ENCODE measurements around the gene CLK1. TPM values are rescaled to one million over a fixed set of nuclear protein-coding genes. Genes with fewer than 3 reads are reported as not detected.
"Not testable (repeated sequence)": the region's sequence is repeated elsewhere in the genome, so short reads cannot be mapped to it uniquely, and the experiment has no call there.

The CLK1 gene
- total RNA-seq, 4 donors from 2014 or later: 187 to 265 (median 234) TPM

- intact Hi-C loops (cut with DNase I; ENCODE audit: low total_unique reads): no loop called here
- H3K9me3 ChIP-seq: no peaks in the 10 kb centered on the region
- no peak overlapping the region for H3K4me3 ChIP-seq
- TF ChIP-seq CTCF (IDR thresholded peaks at IDR 0.05) (no peak), POLR2A (IDR thresholded peaks at IDR 0.05) (no peak)
- no peaks in the 10 kb centered on the region for H3K36me3 ChIP-seq
- H3K4me1 ChIP-seq: no peaks in the 10 kb centered on the region
- DNase-seq: no peak
- no peaks in the 10 kb centered on the region for H3K27me3 ChIP-seq
- no peak overlapping the region for H3K27ac ChIP-seq
Measured at GRCh38 chr2:200829258-200829655, 35.2 kb downstream of the CLK1 start.

DNA sequence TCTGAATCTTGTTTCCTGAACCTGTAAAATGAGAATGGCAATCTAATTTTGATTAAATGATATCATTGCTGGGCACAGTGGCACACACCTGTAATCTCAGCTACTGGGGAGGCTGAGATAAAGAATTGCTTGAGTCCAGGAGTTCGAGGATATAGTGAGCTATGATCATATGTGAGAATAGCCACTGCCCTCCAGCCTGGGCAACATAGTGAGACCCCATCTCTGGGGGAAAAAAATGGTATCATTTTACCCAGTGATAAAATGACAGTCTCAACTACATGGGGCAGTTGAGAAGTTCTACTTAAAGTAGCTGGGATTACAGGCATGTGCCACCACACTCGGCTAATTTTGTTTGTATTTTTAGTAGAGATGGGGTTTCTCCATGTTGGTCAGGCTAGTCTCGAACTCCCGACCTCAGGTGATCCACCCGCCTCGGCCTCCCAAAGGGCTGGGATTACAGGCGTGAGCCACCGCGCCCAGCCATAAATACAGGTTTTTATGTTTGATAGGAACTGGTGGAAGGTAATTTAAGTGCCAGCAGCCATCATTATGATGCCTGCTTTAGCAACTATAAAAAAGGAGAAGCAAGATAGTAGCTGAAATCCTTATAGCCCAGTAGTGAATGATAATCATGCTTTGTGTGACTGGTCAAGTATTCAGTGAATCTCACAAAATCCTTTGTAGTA is 35.7 kb downstream of the CLK1 start:
- DNase-seq: no peak
- H3K27me3 ChIP-seq: no peaks in the 10 kb centered on the region
- H3K4me1 ChIP-seq: no peaks in the 10 kb centered on the region
- H3K4me3 ChIP-seq: no peak overlapping the region
- H3K27ac ChIP-seq: no peak overlapping the region
- TF ChIP-seq POLR2A (IDR thresholded peaks at IDR 0.05): no peak
- no peak for TF ChIP-seq CTCF (IDR thresholded peaks at IDR 0.05)
- no peaks in the 10 kb centered on the region for H3K9me3 ChIP-seq
- intact Hi-C loops (cut with DNase I; ENCODE audit: low total_unique reads): no loop called here
- no peaks in the 10 kb centered on the region for H3K36me3 ChIP-seq

GRCh38 chr2:200828104-200828503 is 36.4 kb downstream of the CLK1 start:
- DNase-seq: no peak
- H3K4me1 ChIP-seq: no peaks in the 10 kb centered on the region
- intact Hi-C loops (cut with DNase I; ENCODE audit: low total_unique reads): no loop called here
- TF ChIP-seq CTCF (IDR thresholded peaks at IDR 0.05) (no peak), POLR2A (IDR thresholded peaks at IDR 0.05) (no peak)
- no peaks in the 10 kb centered on the region for H3K27me3 ChIP-seq
- no peaks in the 10 kb centered on the region for H3K9me3 ChIP-seq
- no peak overlapping the region for H3K27ac ChIP-seq
- H3K36me3 ChIP-seq: no peaks in the 10 kb centered on the region
- H3K4me3 ChIP-seq: no peak overlapping the region

- Histone ChIP-seq H3K4me1 (no peaks in the 10 kb centered on the region), H3K9me3 (no peaks in the 10 kb centered on the region), H3K4me3 (no peak overlapping the region), H3K27me3 (no peaks in the 10 kb centered on the region), H3K36me3 (no peaks in the 10 kb centered on the region), H3K27ac (no peak overlapping the region)
- intact Hi-C loops (cut with DNase I; ENCODE audit: low total_unique reads): no loop called here
- TF ChIP-seq CTCF (IDR thresholded peaks at IDR 0.05) (no peak), POLR2A (IDR thresholded peaks at IDR 0.05) (no peak)
- no peak for DNase-seq
Measured at GRCh38 chr2:200821686-200822245, 42.7 kb downstream of the CLK1 start.

- Histone ChIP-seq H3K27ac (no peak overlapping the region), H3K4me3 (no peak overlapping the region), H3K4me1 (no peaks in the 10 kb centered on the region), H3K36me3 (no peaks in the 10 kb centered on the region), H3K9me3 (no peaks in the 10 kb centered on the region), H3K27me3 (no peaks in the 10 kb centered on the region)
- DNase-seq: no peak
- TF ChIP-seq POLR2A (IDR thresholded peaks at IDR 0.05) (no peak), CTCF (IDR thresholded peaks at IDR 0.05) (no peak)
- intact Hi-C loops (cut with DNase I; ENCODE audit: low total_unique reads): no loop called here
Measured at GRCh38 chr2:200820573-200821234, 43.8 kb downstream of the CLK1 start.

GRCh38 chr2:200818732-200819131 is 45.7 kb downstream of the CLK1 start:
- H3K4me3 ChIP-seq; H3K27ac ChIP-seq; H3K27me3 ChIP-seq; H3K36me3 ChIP-seq; H3K9me3 ChIP-seq; intact Hi-C loops (cut with DNase I; ENCODE audit: low total_unique reads); DNase-seq; H3K4me1 ChIP-seq: not testable (repeated sequence)
